HepG2 (cell line): ENCODE data around the gene DKKL1. TPM values are rescaled to one million over a fixed set of nuclear protein-coding genes. Genes with fewer than 3 reads are reported as not detected.

Source experiments
- KDM4B ChIP-seq: sonication (generic); formaldehyde crosslinking; IDR thresholded peaks from 2 replicates; pipeline ENCODE4 v1.4.0; 2020; ENCODE audit warnings: missing genetic modification reagents
- KDM5A ChIP-seq: fragments of 200-600 bp; sonication (generic); IDR thresholded peaks from 2 replicates; pipeline ENCODE4 v1.7.0; 2018; ENCODE audit warnings: antibody characterized with exemption, mild to moderate bottlenecking, low read length, borderline replicate concordance
- KLF16 ChIP-seq, 2 experiments: sonication (generic) in 1 of 2; formaldehyde crosslinking in 1 of 2; IDR thresholded peaks; 2 replicates each; pipeline versions ENCODE4 v1.6.1 to v1.8.0; 2016 to 2023; ENCODE audit warnings: missing genetic modification reagents in 2 of 2, missing compliant biosample characterization in 1 of 2
- MLLT10 ChIP-seq: sonication (generic); formaldehyde crosslinking; IDR thresholded peaks from 2 replicates; pipeline ENCODE4 v1.4.0; 2020; ENCODE audit warnings: missing genetic modification reagents
- SNAPC5 ChIP-seq: sonication (generic); formaldehyde crosslinking; IDR thresholded peaks from 2 replicates; pipeline ENCODE4 v1.8.1; 2023; ENCODE audit warnings: mild to moderate bottlenecking, missing genetic modification reagents, borderline replicate concordance
- SP1 ChIP-seq, 2 experiments: fragments of 450-650 bp in 1 of 2; sonication (generic) in 1 of 2; formaldehyde crosslinking in 1 of 2; IDR thresholded peaks; 2 replicates each; pipeline versions ENCODE4 v1.4.0 to v1.6.1; 2016 to 2020; ENCODE audit warnings: missing genetic modification reagents in 1 of 2
- TRIM24 ChIP-seq: sonication (generic); formaldehyde crosslinking; IDR thresholded peaks from 2 replicates; pipeline ENCODE4 v1.8.0; 2022; ENCODE audit warnings: mild to moderate bottlenecking, missing genetic modification reagents
- U2AF1 ChIP-seq: fragments of 200-400 bp; formaldehyde crosslinking; optimal IDR thresholded peaks from 2 replicates; pipeline ENCODE3; 2017; ENCODE audit warnings: mild to moderate bottlenecking, low read depth, low read length
- ZC3H13 ChIP-seq: sonication (generic); formaldehyde crosslinking; IDR thresholded peaks from 2 replicates; pipeline ENCODE4 v1.8.1; 2023; ENCODE audit warnings: mild to moderate bottlenecking, missing genetic modification reagents, moderate library complexity
- ZMYM2 ChIP-seq: sonication (generic); formaldehyde crosslinking; IDR thresholded peaks from 2 replicates; pipeline ENCODE4 v1.8.0; 2022; ENCODE audit warnings: mild to moderate bottlenecking, missing genetic modification reagents
- ZMYM4 ChIP-seq: sonication (generic); formaldehyde crosslinking; IDR thresholded peaks from 2 replicates; pipeline ENCODE4 v1.8.1; 2023; ENCODE audit warnings: mild to moderate bottlenecking, missing genetic modification reagents
- ZNF326 ChIP-seq: sonication (generic); formaldehyde crosslinking; IDR thresholded peaks from 2 replicates; pipeline ENCODE4 v1.4.0; 2020; ENCODE audit warnings: missing genetic modification reagents, borderline replicate concordance
- ZNF343 ChIP-seq: sonication (generic); formaldehyde crosslinking; IDR thresholded peaks from 2 replicates; pipeline ENCODE4 v1.4.0; 2020; ENCODE audit warnings: mild to moderate bottlenecking, missing genetic modification reagents
- ZNF350 ChIP-seq: sonication (generic); formaldehyde crosslinking; IDR thresholded peaks from 2 replicates; pipeline ENCODE4 v1.4.0; 2020; ENCODE audit warnings: mild to moderate bottlenecking, low read depth, missing genetic modification reagents, borderline replicate concordance
- ZNF556 ChIP-seq: sonication (generic); formaldehyde crosslinking; IDR thresholded peaks from 2 replicates; pipeline ENCODE4 v1.4.0; 2020; ENCODE audit warnings: mild to moderate bottlenecking, missing genetic modification reagents, borderline replicate concordance
- polyA plus RNA-seq, 8 experiments: library from polyadenylated mRNA; depleted of rRNA in 3 of 8; stranded (reverse) in 7 of 8; unstranded in 1 of 8; fragments of >200 nt; fragmentation: Illumina TruSeq in 4 of 8; extraction: Trizol in 4 of 8; gene quantifications; 2 replicates each; pipeline versions ENCODE4 v1.2.1 to v1.2.3, GENCODE V29; 2011 to 2016; ENCODE audit warnings: low read depth in 4 of 8, missing spikeins in 1 of 8, mixed read lengths in 1 of 8; ENCODE audit not compliant: insufficient read depth in 1 of 8
- total RNA-seq, 5 experiments: library from RNA; depleted of rRNA; stranded (reverse); fragments of >200 nt; fragmentation: Illumina TruSeq; extraction: Trizol; gene quantifications; 2 replicates each; pipeline ENCODE4 v1.2.3, GENCODE V29; 2016; ENCODE audit warnings: low read depth in 1 of 5
- TF ChIP-seq, protein P1 (sequence below): sonication (generic); formaldehyde crosslinking; IDR thresholded peaks from 2 replicates; pipeline ENCODE4 v1.5.0; 2020; ENCODE audit warnings: missing genetic modification reagents
- TF ChIP-seq, protein P2 (sequence below): sonication (generic); formaldehyde crosslinking; IDR thresholded peaks from 2 replicates; pipeline ENCODE4 v1.4.0; 2020; ENCODE audit warnings: missing genetic modification reagents, borderline replicate concordance
- TF ChIP-seq, protein P3 (sequence below): sonication (generic); formaldehyde crosslinking; IDR thresholded peaks from 2 replicates; pipeline ENCODE4 v1.4.0; 2020; ENCODE audit warnings: missing genetic modification reagents
- TF ChIP-seq, protein P4 (sequence below): sonication (generic); formaldehyde crosslinking; IDR thresholded peaks from 2 replicates; pipeline ENCODE4 v1.8.0; 2022; ENCODE audit warnings: mild to moderate bottlenecking, missing genetic modification reagents, moderate library complexity

DKKL1 gene
- total and polyA plus RNA-seq, 2 of the 13 experiments (the other 11 are each of a cell fraction or from before 2014, with no cell fraction given): 0.30 to 0.31 TPM

- TF ChIP-seq, protein P1, sequence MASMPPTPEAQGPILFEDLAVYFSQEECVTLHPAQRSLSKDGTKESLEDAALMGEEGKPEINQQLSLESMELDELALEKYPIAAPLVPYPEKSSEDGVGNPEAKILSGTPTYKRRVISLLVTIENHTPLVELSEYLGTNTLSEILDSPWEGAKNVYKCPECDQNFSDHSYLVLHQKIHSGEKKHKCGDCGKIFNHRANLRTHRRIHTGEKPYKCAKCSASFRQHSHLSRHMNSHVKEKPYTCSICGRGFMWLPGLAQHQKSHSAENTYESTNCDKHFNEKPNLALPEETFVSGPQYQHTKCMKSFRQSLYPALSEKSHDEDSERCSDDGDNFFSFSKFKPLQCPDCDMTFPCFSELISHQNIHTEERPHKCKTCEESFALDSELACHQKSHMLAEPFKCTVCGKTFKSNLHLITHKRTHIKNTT (CRISPR knock-in tag): no peak
- no peak for TF ChIP-seq ZNF326 (CRISPR knock-in tag)
- TF ChIP-seq SP1 (IDR thresholded peaks at IDR 0.05): peak; percentile 66; the same call in 1 of the 2 replicates
- TF ChIP-seq SP1 (CRISPR knock-in tag; IDR thresholded peaks at IDR 0.05): peak; percentile 93
- no peak for TF ChIP-seq SNAPC5 (CRISPR knock-in tag)
- no peak for TF ChIP-seq TRIM24
- TF ChIP-seq, protein P2, sequence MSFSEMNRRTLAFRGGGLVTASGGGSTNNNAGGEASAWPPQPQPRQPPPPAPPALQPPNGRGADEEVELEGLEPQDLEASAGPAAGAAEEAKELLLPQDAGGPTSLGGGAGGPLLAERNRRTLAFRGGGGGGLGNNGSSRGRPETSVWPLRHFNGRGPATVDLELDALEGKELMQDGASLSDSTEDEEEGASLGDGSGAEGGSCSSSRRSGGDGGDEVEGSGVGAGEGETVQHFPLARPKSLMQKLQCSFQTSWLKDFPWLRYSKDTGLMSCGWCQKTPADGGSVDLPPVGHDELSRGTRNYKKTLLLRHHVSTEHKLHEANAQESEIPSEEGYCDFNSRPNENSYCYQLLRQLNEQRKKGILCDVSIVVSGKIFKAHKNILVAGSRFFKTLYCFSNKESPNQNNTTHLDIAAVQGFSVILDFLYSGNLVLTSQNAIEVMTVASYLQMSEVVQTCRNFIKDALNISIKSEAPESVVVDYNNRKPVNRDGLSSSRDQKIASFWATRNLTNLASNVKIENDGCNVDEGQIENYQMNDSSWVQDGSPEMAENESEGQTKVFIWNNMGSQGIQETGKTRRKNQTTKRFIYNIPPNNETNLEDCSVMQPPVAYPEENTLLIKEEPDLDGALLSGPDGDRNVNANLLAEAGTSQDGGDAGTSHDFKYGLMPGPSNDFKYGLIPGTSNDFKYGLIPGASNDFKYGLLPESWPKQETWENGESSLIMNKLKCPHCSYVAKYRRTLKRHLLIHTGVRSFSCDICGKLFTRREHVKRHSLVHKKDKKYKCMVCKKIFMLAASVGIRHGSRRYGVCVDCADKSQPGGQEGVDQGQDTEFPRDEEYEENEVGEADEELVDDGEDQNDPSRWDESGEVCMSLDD: no peak
- TF ChIP-seq KDM5A: peak; percentile 41; the same call in 1 of the 2 replicates
- TF ChIP-seq KDM4B (CRISPR knock-in tag): no peak; the same call in 1 of the 2 replicates
- TF ChIP-seq ZMYM4 (CRISPR knock-in tag): no peak; the same call in 1 of the 2 replicates
- TF ChIP-seq U2AF1: no peak
- TF ChIP-seq ZMYM2: 0 out of 2 replicates have a peak, but pooled peaks have one; percentile 44
- peak; percentile 51; the same call in 1 of the 2 replicates for TF ChIP-seq ZNF350 (CRISPR knock-in tag)
- TF ChIP-seq MLLT10 (CRISPR knock-in tag): no peak
- TF ChIP-seq, protein P3, sequence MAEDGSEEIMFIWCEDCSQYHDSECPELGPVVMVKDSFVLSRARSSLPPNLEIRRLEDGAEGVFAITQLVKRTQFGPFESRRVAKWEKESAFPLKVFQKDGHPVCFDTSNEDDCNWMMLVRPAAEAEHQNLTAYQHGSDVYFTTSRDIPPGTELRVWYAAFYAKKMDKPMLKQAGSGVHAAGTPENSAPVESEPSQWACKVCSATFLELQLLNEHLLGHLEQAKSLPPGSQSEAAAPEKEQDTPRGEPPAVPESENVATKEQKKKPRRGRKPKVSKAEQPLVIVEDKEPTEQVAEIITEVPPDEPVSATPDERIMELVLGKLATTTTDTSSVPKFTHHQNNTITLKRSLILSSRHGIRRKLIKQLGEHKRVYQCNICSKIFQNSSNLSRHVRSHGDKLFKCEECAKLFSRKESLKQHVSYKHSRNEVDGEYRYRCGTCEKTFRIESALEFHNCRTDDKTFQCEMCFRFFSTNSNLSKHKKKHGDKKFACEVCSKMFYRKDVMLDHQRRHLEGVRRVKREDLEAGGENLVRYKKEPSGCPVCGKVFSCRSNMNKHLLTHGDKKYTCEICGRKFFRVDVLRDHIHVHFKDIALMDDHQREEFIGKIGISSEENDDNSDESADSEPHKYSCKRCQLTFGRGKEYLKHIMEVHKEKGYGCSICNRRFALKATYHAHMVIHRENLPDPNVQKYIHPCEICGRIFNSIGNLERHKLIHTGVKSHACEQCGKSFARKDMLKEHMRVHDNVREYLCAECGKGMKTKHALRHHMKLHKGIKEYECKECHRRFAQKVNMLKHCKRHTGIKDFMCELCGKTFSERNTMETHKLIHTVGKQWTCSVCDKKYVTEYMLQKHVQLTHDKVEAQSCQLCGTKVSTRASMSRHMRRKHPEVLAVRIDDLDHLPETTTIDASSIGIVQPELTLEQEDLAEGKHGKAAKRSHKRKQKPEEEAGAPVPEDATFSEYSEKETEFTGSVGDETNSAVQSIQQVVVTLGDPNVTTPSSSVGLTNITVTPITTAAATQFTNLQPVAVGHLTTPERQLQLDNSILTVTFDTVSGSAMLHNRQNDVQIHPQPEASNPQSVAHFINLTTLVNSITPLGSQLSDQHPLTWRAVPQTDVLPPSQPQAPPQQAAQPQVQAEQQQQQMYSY (CRISPR knock-in tag): no peak
- peak in 1 of 2 experiments; percentile 53; a peak in 2 of 4 replicates for TF ChIP-seq KLF16 (CRISPR knock-in tag; IDR thresholded peaks at IDR 0.05)
- no peak for TF ChIP-seq ZC3H13 (CRISPR knock-in tag)
- TF ChIP-seq, protein P4, sequence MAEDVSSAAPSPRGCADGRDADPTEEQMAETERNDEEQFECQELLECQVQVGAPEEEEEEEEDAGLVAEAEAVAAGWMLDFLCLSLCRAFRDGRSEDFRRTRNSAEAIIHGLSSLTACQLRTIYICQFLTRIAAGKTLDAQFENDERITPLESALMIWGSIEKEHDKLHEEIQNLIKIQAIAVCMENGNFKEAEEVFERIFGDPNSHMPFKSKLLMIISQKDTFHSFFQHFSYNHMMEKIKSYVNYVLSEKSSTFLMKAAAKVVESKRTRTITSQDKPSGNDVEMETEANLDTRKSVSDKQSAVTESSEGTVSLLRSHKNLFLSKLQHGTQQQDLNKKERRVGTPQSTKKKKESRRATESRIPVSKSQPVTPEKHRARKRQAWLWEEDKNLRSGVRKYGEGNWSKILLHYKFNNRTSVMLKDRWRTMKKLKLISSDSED: no peak
- TF ChIP-seq ZNF343 (CRISPR knock-in tag): no peak
- TF ChIP-seq ZNF556 (CRISPR knock-in tag): no peak
Observed at GRCh38 chr19:49363268-49364082, at the start of gene DKKL1 (continued).
